Trophoblast cell (in vitro differentiated cells and primary cell): ENCODE results near the gene USP36.

Source experiments
- DNase-seq, 2 donors: peaks; one replicate each; pipeline ENCODE4 v3.0.0-alpha.2; 2016
- H2AFZ ChIP-seq: 2 replicates; pipeline ENCODE4 v1.6.1; 2013; ENCODE audit warnings: low read length, moderate library complexity, mild to moderate bottlenecking; ENCODE audit not compliant: insufficient read depth, poor library complexity
- H2AK5ac ChIP-seq: 2 replicates; pipeline ENCODE4 v1.6.1; 2013; ENCODE audit warnings: mild to moderate bottlenecking, low read length
- H2BK120ac ChIP-seq: 2 replicates; pipeline ENCODE4 v1.6.1; 2013; ENCODE audit warnings: low read length, mild to moderate bottlenecking, moderate library complexity; ENCODE audit not compliant: insufficient read depth, poor library complexity
- H2BK12ac ChIP-seq: 2 replicates; pipeline ENCODE4 v1.6.1; 2013; ENCODE audit warnings: mild to moderate bottlenecking, low read length, moderate library complexity
- H2BK5ac ChIP-seq: 2 replicates; pipeline ENCODE4 v1.6.1; 2013; ENCODE audit warnings: low read length, low read depth, moderate library complexity, mild to moderate bottlenecking; ENCODE audit not compliant: poor library complexity
- H3K14ac ChIP-seq: 2 replicates; pipeline ENCODE4 v1.6.1; 2013; ENCODE audit warnings: mild to moderate bottlenecking, low read length
- H3K18ac ChIP-seq: 2 replicates; pipeline ENCODE4 v1.6.1; 2013; ENCODE audit warnings: mild to moderate bottlenecking, low read length
- H3K23ac ChIP-seq: 2 replicates; pipeline ENCODE4 v1.6.1; 2013; ENCODE audit warnings: low read length
- H3K27ac ChIP-seq: 2 replicates; pipeline ENCODE4 v1.5.1; 2013; ENCODE audit warnings: low read depth, mild to moderate bottlenecking, inconsistent platforms, low read length, moderate library complexity
- H3K27me3 ChIP-seq: 2 replicates; pipeline ENCODE4 v1.6.1; 2013; ENCODE audit warnings: inconsistent platforms, mild to moderate bottlenecking, low read length, moderate library complexity; ENCODE audit not compliant: insufficient read depth
- H3K36me3 ChIP-seq, 2 experiments: 1 replicate in 1 of 2; 2 replicates in 1 of 2; pipeline ENCODE4 v1.6.1; 2013; ENCODE audit warnings: low read length in 2 of 2, mild to moderate bottlenecking in 2 of 2, moderate library complexity in 1 of 2; ENCODE audit not compliant: insufficient read depth in 2 of 2, control insufficient read depth in 1 of 2
- H3K4ac ChIP-seq: 2 replicates; pipeline ENCODE4 v1.6.1; 2013; ENCODE audit warnings: low read depth, mild to moderate bottlenecking, low read length, moderate library complexity
- H3K4me1 ChIP-seq, 2 experiments: 1 replicate in 1 of 2; 2 replicates in 1 of 2; pipeline ENCODE4 v1.6.1; 2013; ENCODE audit warnings: low read length in 2 of 2, mild to moderate bottlenecking in 2 of 2, moderate library complexity in 1 of 2; ENCODE audit not compliant: insufficient read depth in 2 of 2, control insufficient read depth in 1 of 2
- H3K4me2 ChIP-seq: 2 replicates; pipeline ENCODE4 v1.6.1; 2013; ENCODE audit warnings: inconsistent platforms, mild to moderate bottlenecking, low read length, moderate library complexity
- H3K4me3 ChIP-seq: 2 replicates; pipeline ENCODE4 v1.5.1; 2013; ENCODE audit warnings: mild to moderate bottlenecking, low read depth, low read length, inconsistent platforms
- H3K79me1 ChIP-seq: one replicate; pipeline ENCODE4 v1.6.1; 2013; ENCODE audit warnings: low read length
- H3K79me2 ChIP-seq: 2 replicates; pipeline ENCODE4 v1.6.1; 2013; ENCODE audit warnings: low read length, mild to moderate bottlenecking; ENCODE audit not compliant: control insufficient read depth, insufficient read depth, poor library complexity
- H3K9ac ChIP-seq: 2 replicates; pipeline ENCODE4 v1.6.1; 2013; ENCODE audit warnings: mild to moderate bottlenecking, low read length
- H3K9me3 ChIP-seq: 2 replicates; pipeline ENCODE4 v1.6.1; 2013; ENCODE audit warnings: low read depth, mild to moderate bottlenecking, control low read depth, inconsistent platforms, low read length; ENCODE audit not compliant: insufficient read depth
- H4K12ac ChIP-seq: 2 replicates; pipeline ENCODE4 v1.6.1; 2013; ENCODE audit warnings: low read depth, mild to moderate bottlenecking, low read length, moderate library complexity
- H4K8ac ChIP-seq: 2 replicates; pipeline ENCODE4 v1.6.1; 2013; ENCODE audit warnings: low read depth, mild to moderate bottlenecking, low read length, moderate library complexity
- H4K91ac ChIP-seq: one replicate; pipeline ENCODE4 v1.6.1; 2013; ENCODE audit warnings: low read depth, mild to moderate bottlenecking, low read length, moderate library complexity
- WGBS: extraction: QIAGEN DNeasy Blood & Tissue Kit; methylation state at CpG from one replicate; pipeline ENCODE4 v1.1.7; 2013; ENCODE audit warnings: missing lambda C conversion rate; ENCODE audit not compliant: insufficient read length, insufficient coverage; ENCODE audit errors: extremely low coverage; 5-methylcytosine and 5-hydroxymethylcytosine counted together

USP36 gene

GRCh38 chr17:78804777-78805176, 35.8 kb downstream of the USP36 start:
- Histone ChIP-seq H4K91ac (no peak overlapping the region), H3K4me1 (no peaks in the 10 kb centered on the region), H3K4me3 (no peak overlapping the region)

GRCh38 chr17:78803186-78803845, 37.3 kb downstream of the USP36 start:
- no peak overlapping the region for H4K8ac ChIP-seq
- no CpG with 5 or more reads among the region's 21 CpGs for WGBS
- H3K79me1 ChIP-seq, result no peaks in the 10 kb centered on the region

More at GRCh38 chr17:78804777-78805176, 35.8 kb downstream of the USP36 start:
- H3K27ac ChIP-seq, result no peak overlapping the region
- no peak overlapping the region for H3K14ac ChIP-seq
- no peak overlapping the region for H2BK120ac ChIP-seq
- no CpG with 5 or more reads among the region's 11 CpGs for WGBS
- no peak overlapping the region for H3K23ac ChIP-seq
- H2BK12ac ChIP-seq, result no peak overlapping the region
- peaks cover 57 to 66% of the 10 kb centered on the region in 2 experiments for H3K36me3 ChIP-seq
- no peaks in the 10 kb centered on the region for H3K79me1 ChIP-seq
- no peaks in the 10 kb centered on the region for H3K79me2 ChIP-seq
- no peak overlapping the region for H2AK5ac ChIP-seq
- H3K4me2 ChIP-seq, result no peak overlapping the region
- H2AFZ ChIP-seq, result no peak overlapping the region
- no peak overlapping the region for H3K18ac ChIP-seq
- no peaks in the 10 kb centered on the region for H3K9me3 ChIP-seq
- no peak overlapping the region for H4K8ac ChIP-seq
- no peak overlapping the region for H2BK5ac ChIP-seq
- no peak overlapping the region for H4K12ac ChIP-seq
- no peak for DNase-seq
- no peak overlapping the region for H3K4ac ChIP-seq
- H3K27me3 ChIP-seq, result no peaks in the 10 kb centered on the region
- no peak overlapping the region for H3K9ac ChIP-seq

GRCh38 chr17:78802459-78802858, 38.2 kb downstream of the USP36 start:
- no peaks in the 10 kb centered on the region for H3K9me3 ChIP-seq

More at GRCh38 chr17:78803186-78803845, 37.3 kb downstream of the USP36 start:
- Histone ChIP-seq H3K4ac (no peak overlapping the region), H3K36me3 (peaks cover 63 to 70% of the 10 kb centered on the region in 2 experiments), H3K9me3 (no peaks in the 10 kb centered on the region), H3K14ac (no peak overlapping the region), H4K91ac (no peak overlapping the region), H3K9ac (no peak overlapping the region), H2BK12ac (no peak overlapping the region), H3K27ac (no peak overlapping the region), H2BK120ac (no peak overlapping the region), H3K79me2 (no peaks in the 10 kb centered on the region), H2AFZ (no peak overlapping the region), H3K4me2 (no peak overlapping the region), H3K27me3 (no peaks in the 10 kb centered on the region), H3K4me1 (no peaks in the 10 kb centered on the region), H2AK5ac (no peak overlapping the region), H4K12ac (no peak overlapping the region), H3K4me3 (no peak overlapping the region), H2BK5ac (no peak overlapping the region), H3K23ac (no peak overlapping the region), H3K18ac (no peak overlapping the region)
- DNase-seq, result no peak

DNA sequence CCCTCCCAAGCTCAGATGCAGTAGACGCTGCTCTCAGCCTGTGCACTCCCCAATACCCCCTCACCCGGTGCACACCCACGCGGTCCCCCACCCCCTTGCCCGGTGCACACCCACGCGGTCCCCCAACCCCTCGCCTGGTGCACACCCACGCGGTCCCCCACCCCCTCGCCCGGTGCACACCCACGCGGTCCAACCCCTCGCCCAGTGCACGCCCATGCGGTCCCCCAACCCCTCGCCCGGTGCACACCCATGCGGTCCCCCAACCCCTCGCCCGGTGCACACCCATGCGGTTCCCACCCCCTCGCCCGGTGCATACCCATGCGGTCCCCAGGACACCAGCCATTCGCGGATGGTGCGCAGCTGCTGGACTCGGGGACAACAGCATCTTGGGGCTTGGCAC, 38.6 kb downstream of the USP36 start:
- Histone ChIP-seq H3K9ac (no peak overlapping the region), H3K18ac (no peak overlapping the region), H3K23ac (no peak overlapping the region), H3K79me2 (no peaks in the 10 kb centered on the region), H2BK120ac (no peak overlapping the region), H3K4me2 (no peak overlapping the region), H3K4ac (no peak overlapping the region), H3K79me1 (no peaks in the 10 kb centered on the region), H3K9me3 (no peaks in the 10 kb centered on the region), H2AK5ac (no peak overlapping the region), H3K36me3 (peaks cover 66 to 72% of the 10 kb centered on the region in 2 experiments), H2BK5ac (no peak overlapping the region), H2AFZ (no peak overlapping the region), H3K4me1 (no peaks in the 10 kb centered on the region), H3K27ac (no peak overlapping the region), H3K27me3 (no peaks in the 10 kb centered on the region), H3K14ac (no peak overlapping the region), H4K8ac (no peak overlapping the region), H4K12ac (no peak overlapping the region), H4K91ac (no peak overlapping the region), H2BK12ac (no peak overlapping the region), H3K4me3 (no peak overlapping the region)
- no peak for DNase-seq
- no CpG with 5 or more reads among the region's 30 CpGs for WGBS

More at GRCh38 chr17:78802459-78802858, 38.2 kb downstream of the USP36 start:
- no peaks in the 10 kb centered on the region for H3K4me1 ChIP-seq
- H4K91ac ChIP-seq, result no peak overlapping the region
- H3K4me2 ChIP-seq, result no peak overlapping the region
- no peak overlapping the region for H3K23ac ChIP-seq
- H2AK5ac ChIP-seq, result no peak overlapping the region
- WGBS, result no CpG with 5 or more reads among the region's 14 CpGs
- DNase-seq, result no peak
- no peaks in the 10 kb centered on the region for H3K79me1 ChIP-seq
- H2BK120ac ChIP-seq, result no peak overlapping the region
- no peaks in the 10 kb centered on the region for H3K27me3 ChIP-seq
- no peak overlapping the region for H3K4ac ChIP-seq
- H4K12ac ChIP-seq, result no peak overlapping the region
- no peak overlapping the region for H3K14ac ChIP-seq
- H4K8ac ChIP-seq, result no peak overlapping the region
- H3K9ac ChIP-seq, result no peak overlapping the region
- H3K27ac ChIP-seq, result no peak overlapping the region
- H2BK12ac ChIP-seq, result no peak overlapping the region
- H3K36me3 ChIP-seq, result peaks cover 66 to 72% of the 10 kb centered on the region in 2 experiments
- no peak overlapping the region for H2AFZ ChIP-seq
- no peak overlapping the region for H3K4me3 ChIP-seq
- no peaks in the 10 kb centered on the region for H3K79me2 ChIP-seq
- H3K18ac ChIP-seq, result no peak overlapping the region
- H2BK5ac ChIP-seq, result no peak overlapping the region
